ENCODE results near the gene KCNG4. TPM values are rescaled to one million over a fixed set of nuclear protein-coding genes. Genes with fewer than 3 reads are reported as not detected.
A peak's percentile ranks its signal among the peaks of the same experiment; 100 is the strongest.

The KCNG4 gene
- total RNA-seq, 3 donors from 2014 or later (not counting 1 experiment from before 2014, with no cell fraction given): not detected

DNA sequence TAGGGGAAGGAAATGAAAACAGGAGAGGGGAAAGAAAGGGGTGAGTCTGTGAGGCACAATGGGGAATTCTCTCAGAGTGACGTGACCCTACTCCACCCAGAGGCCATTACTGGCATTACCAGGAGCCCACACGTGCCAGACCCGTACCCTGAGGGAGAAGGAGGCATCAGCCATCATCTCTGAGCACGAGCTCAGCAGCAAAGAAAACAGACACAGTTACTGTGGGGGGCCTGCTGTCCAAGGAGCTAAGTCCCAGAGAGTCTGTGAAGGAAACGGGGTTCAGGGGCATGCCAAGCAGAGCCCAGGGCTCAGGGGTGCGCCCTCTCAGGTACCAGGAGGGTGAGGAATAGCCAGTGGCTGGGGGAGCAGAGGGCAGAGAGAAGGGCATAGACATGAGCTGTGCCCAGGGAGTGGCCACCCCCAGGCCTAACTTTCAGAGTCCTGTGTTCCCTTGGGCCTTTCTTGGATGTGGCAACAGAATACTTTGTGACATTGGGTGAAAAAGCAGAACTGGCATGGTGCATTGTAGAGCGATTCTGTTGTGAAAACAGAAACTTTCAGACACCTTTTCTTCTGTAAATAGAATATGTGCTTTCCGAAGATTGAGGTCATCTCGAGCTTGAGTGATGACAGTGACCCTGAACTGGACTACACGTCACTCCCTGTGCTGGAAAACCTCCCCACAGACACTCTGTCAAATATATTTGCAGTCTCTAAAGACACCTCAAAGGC, 64.3 kb downstream of the KCNG4 start:
- H3K9me3 ChIP-seq (ENCODE audit: control insufficient read depth, insufficient read depth, low read length): no peaks in the 10 kb centered on the region
- 42% methylated on average over 10 of the region's 10 CpGs for WGBS (ENCODE audit: insufficient coverage)
- peak; percentile 83 to 98 (median 87) for ATAC-seq
- H3K4me3 ChIP-seq (ENCODE audit: low read length): no peak overlapping the region
- peaks cover 8% of the 10 kb centered on the region for H3K4me1 ChIP-seq (ENCODE audit: control insufficient read depth, insufficient read depth, low read length)
- peak overlapping the region in 1 of 2 donors; percentile 5 for H3K27ac Mint-ChIP-seq
- DNase-seq: peak; percentile 39 to 71
- no peaks in the 10 kb centered on the region for H3K27me3 Mint-ChIP-seq (ENCODE audit: low read depth in 2 of 2)
- no peak overlapping the region for H3K4me3 Mint-ChIP-seq
- no peaks in the 10 kb centered on the region for H3K27me3 ChIP-seq (ENCODE audit: control insufficient read depth, insufficient read depth, low read length)
- peaks cover 0 to 7% of the 10 kb centered on the region in 2 donors for H3K4me1 Mint-ChIP-seq
- no peaks in the 10 kb centered on the region for H3K9me3 Mint-ChIP-seq
- H3K36me3 Mint-ChIP-seq: no peaks in the 10 kb centered on the region
- H3K36me3 ChIP-seq (ENCODE audit: control insufficient read depth, insufficient read depth, low read length): peaks cover 8% of the 10 kb centered on the region
- H3K27ac ChIP-seq (ENCODE audit: low read length): no peak overlapping the region
- intact Hi-C loops (cut with micrococcal nuclease): loop anchor here (1.0 kb wide), 2 partner anchors 91 to 219 kb away; no protein-coding TSS in a partner anchor
- TF ChIP-seq, protein P1, sequence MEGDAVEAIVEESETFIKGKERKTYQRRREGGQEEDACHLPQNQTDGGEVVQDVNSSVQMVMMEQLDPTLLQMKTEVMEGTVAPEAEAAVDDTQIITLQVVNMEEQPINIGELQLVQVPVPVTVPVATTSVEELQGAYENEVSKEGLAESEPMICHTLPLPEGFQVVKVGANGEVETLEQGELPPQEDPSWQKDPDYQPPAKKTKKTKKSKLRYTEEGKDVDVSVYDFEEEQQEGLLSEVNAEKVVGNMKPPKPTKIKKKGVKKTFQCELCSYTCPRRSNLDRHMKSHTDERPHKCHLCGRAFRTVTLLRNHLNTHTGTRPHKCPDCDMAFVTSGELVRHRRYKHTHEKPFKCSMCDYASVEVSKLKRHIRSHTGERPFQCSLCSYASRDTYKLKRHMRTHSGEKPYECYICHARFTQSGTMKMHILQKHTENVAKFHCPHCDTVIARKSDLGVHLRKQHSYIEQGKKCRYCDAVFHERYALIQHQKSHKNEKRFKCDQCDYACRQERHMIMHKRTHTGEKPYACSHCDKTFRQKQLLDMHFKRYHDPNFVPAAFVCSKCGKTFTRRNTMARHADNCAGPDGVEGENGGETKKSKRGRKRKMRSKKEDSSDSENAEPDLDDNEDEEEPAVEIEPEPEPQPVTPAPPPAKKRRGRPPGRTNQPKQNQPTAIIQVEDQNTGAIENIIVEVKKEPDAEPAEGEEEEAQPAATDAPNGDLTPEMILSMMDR (IDR thresholded peaks at IDR 0.05): peak; percentile 68

GRCh38 chr16:84174396-84174795, 65.4 kb downstream of the KCNG4 start:
- Mint-ChIP-seq H3K4me1 (peaks cover 0 to 7% of the 10 kb centered on the region in 2 donors), H3K4me3 (no peak overlapping the region), H3K9me3 (no peaks in the 10 kb centered on the region), H3K27me3 (ENCODE audit: low read depth in 2 of 2) (peaks cover 4 to 6% of the 10 kb centered on the region in 2 donors), H3K27ac (no peak overlapping the region), H3K36me3 (no peaks in the 10 kb centered on the region)
- DNase-seq: no peak
- Histone ChIP-seq H3K4me1 (ENCODE audit: control insufficient read depth, insufficient read depth, low read length) (peaks cover 8% of the 10 kb centered on the region), H3K36me3 (ENCODE audit: control insufficient read depth, insufficient read depth, low read length) (peaks cover 2% of the 10 kb centered on the region), H3K4me3 (ENCODE audit: low read length) (no peak overlapping the region), H3K27me3 (ENCODE audit: control insufficient read depth, insufficient read depth, low read length) (no peaks in the 10 kb centered on the region), H3K9me3 (ENCODE audit: control insufficient read depth, insufficient read depth, low read length) (no peaks in the 10 kb centered on the region), H3K27ac (ENCODE audit: low read length) (no peak overlapping the region)
- TF ChIP-seq, protein P1 (IDR thresholded peaks at IDR 0.05): no peak
- intact Hi-C loops (cut with micrococcal nuclease): no loop called here
- 89% methylated on average over 10 of the region's 11 CpGs for WGBS (ENCODE audit: insufficient coverage)
- ATAC-seq: no peak

DNA sequence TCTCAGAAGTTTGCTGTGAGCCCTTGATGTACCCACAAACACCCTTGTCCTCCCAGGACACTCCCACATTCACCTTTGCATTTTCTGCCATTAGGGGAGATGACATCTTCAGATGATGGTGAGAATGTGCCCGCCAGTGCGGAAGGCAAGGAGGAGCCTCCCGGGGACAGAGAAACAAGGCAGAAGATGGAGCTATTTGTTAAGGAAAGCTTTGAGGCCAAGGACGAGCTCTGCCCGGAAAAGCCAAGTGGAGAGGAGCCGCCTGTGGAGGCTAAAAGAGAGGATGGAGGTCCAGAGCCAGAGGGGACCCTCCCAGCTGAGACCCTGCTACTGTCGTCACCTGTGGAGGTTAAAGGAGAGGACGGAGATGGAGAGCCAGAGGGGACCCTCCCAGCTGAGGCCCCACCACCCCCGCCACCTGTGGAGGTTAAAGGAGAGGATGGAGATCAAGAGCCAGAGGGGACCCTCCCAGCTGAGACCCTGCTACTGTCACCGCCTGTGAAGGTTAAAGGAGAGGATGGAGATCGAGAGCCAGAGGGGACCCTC, 70.0 kb downstream of the KCNG4 start:
- intact Hi-C loops (cut with micrococcal nuclease): no loop called here
- no peaks in the 10 kb centered on the region for H3K27me3 ChIP-seq (ENCODE audit: control insufficient read depth, insufficient read depth, low read length)

More for the DNA sequence above, 70.0 kb downstream of the KCNG4 start:
- Mint-ChIP-seq H3K4me1 (no peaks in the 10 kb centered on the region), H3K9me3 (no peaks in the 10 kb centered on the region), H3K4me3 (no peak overlapping the region), H3K27ac (no peak overlapping the region), H3K36me3 (no peaks in the 10 kb centered on the region), H3K27me3 (ENCODE audit: low read depth in 2 of 2) (peaks cover 16 to 17% of the 10 kb centered on the region in 2 donors)
- WGBS (ENCODE audit: insufficient coverage): 90% methylated on average over 11 of the region's 11 CpGs
- Histone ChIP-seq H3K4me1 (ENCODE audit: control insufficient read depth, insufficient read depth, low read length) (no peaks in the 10 kb centered on the region), H3K36me3 (ENCODE audit: control insufficient read depth, insufficient read depth, low read length) (no peaks in the 10 kb centered on the region), H3K9me3 (ENCODE audit: control insufficient read depth, insufficient read depth, low read length) (no peaks in the 10 kb centered on the region), H3K27ac (ENCODE audit: low read length) (no peak overlapping the region), H3K4me3 (ENCODE audit: low read length) (no peak overlapping the region)
- TF ChIP-seq, protein P1 (IDR thresholded peaks at IDR 0.05): no peak
- DNase-seq (no peak), ATAC-seq (no peak)

Other genes starting within 250 kb of the KCNG4 start
- gene SLC38A8, start 197.2 kb downstream of the KCNG4 start, total RNA-seq: not detected
- gene MBTPS1, start 123.1 kb downstream of the KCNG4 start, total RNA-seq: 100 to 1,000 TPM in 2 of 3 donors, 10 to 100 TPM in 1; 85.2 to 124 (median 113) TPM
- gene HSDL1, start 94.8 kb downstream of the KCNG4 start, total RNA-seq: 10 to 100 TPM; 11.2 to 15.3 (median 13.5) TPM
- 1 to 10 TPM in 1 of 3 donors, under 1 TPM in 2; 0.43 to 2.9 (median 0.95) TPM for gene DNAAF1, start 94.7 kb downstream of the KCNG4 start, total RNA-seq
- gene TAF1C, start 53.0 kb downstream of the KCNG4 start, total RNA-seq: 10 to 100 TPM; 89.0 to 97.7 (median 91.9) TPM
- gene ADAD2, start 48.9 kb downstream of the KCNG4 start, total RNA-seq: not detected
- gene WFDC1, start 54.9 kb upstream of the KCNG4 start, total RNA-seq: not detected
- not detected for gene ATP2C2, start 128.5 kb upstream of the KCNG4 start, total RNA-seq

All from natural killer cell (primary cell).